Measurements from ENCODE around the gene ETF1.
"Not testable (repeated sequence)": the region's sequence is repeated elsewhere in the genome, so short reads cannot be mapped to it uniquely, and the experiment has no call there.

The ETF1 gene

GRCh38 chr5:138515556-138516245 is 27.3 kb downstream of the ETF1 start:
- H3K4me1 ChIP-seq (ENCODE audit: control insufficient read depth, insufficient read depth, low read length): no peaks in the 10 kb centered on the region
- no peaks in the 10 kb centered on the region for H3K9me3 ChIP-seq (ENCODE audit: control insufficient read depth, insufficient read depth, low read length)
- H3K9ac ChIP-seq (ENCODE audit: low read depth, low read length): no peak overlapping the region
- no peaks in the 10 kb centered on the region for H3K27me3 ChIP-seq (ENCODE audit: control insufficient read depth, insufficient read depth, low read length)
- H3K4me3 ChIP-seq (ENCODE audit: low read depth, low read length): no peak overlapping the region
- peaks cover 20% of the 10 kb centered on the region for H3K36me3 ChIP-seq (ENCODE audit: control insufficient read depth, insufficient read depth, low read length)

- Histone ChIP-seq H3K36me3 (ENCODE audit: control insufficient read depth, insufficient read depth, low read length) (peaks cover 26% of the 10 kb centered on the region), H3K9ac (ENCODE audit: low read depth, low read length) (no peak overlapping the region), H3K9me3 (ENCODE audit: control insufficient read depth, insufficient read depth, low read length) (no peaks in the 10 kb centered on the region), H3K4me3 (ENCODE audit: low read depth, low read length) (no peak overlapping the region), H3K27me3 (ENCODE audit: control insufficient read depth, insufficient read depth, low read length) (no peaks in the 10 kb centered on the region), H3K4me1 (ENCODE audit: control insufficient read depth, insufficient read depth, low read length) (no peaks in the 10 kb centered on the region)
Measured at GRCh38 chr5:138514021-138514420, 29.0 kb downstream of the ETF1 start.

- no peaks in the 10 kb centered on the region for H3K9me3 ChIP-seq (ENCODE audit: control insufficient read depth, insufficient read depth, low read length)
- no peaks in the 10 kb centered on the region for H3K4me1 ChIP-seq (ENCODE audit: control insufficient read depth, insufficient read depth, low read length)
- H3K36me3 ChIP-seq (ENCODE audit: control insufficient read depth, insufficient read depth, low read length): peaks cover 36% of the 10 kb centered on the region
- H3K27me3 ChIP-seq (ENCODE audit: control insufficient read depth, insufficient read depth, low read length): no peaks in the 10 kb centered on the region
- no peak overlapping the region for H3K9ac ChIP-seq (ENCODE audit: low read depth, low read length)
- H3K4me3 ChIP-seq (ENCODE audit: low read depth, low read length): no peak overlapping the region
Measured at GRCh38 chr5:138508958-138509357, 34.1 kb downstream of the ETF1 start.

GRCh38 chr5:138507485-138507884 is 35.6 kb downstream of the ETF1 start:
- peaks cover 32% of the 10 kb centered on the region for H3K36me3 ChIP-seq (ENCODE audit: control insufficient read depth, insufficient read depth, low read length)
- not testable (repeated sequence) for H3K9me3 ChIP-seq (ENCODE audit: control insufficient read depth, insufficient read depth, low read length); H3K9ac ChIP-seq (ENCODE audit: low read depth, low read length); H3K27me3 ChIP-seq (ENCODE audit: control insufficient read depth, insufficient read depth, low read length); H3K4me3 ChIP-seq (ENCODE audit: low read depth, low read length); H3K4me1 ChIP-seq (ENCODE audit: control insufficient read depth, insufficient read depth, low read length)

GRCh38 chr5:138506370-138507306 is 36.4 kb downstream of the ETF1 start:
- Histone ChIP-seq H3K9me3 (ENCODE audit: control insufficient read depth, insufficient read depth, low read length) (no peaks in the 10 kb centered on the region), H3K36me3 (ENCODE audit: control insufficient read depth, insufficient read depth, low read length) (peaks cover 28% of the 10 kb centered on the region), H3K27me3 (ENCODE audit: control insufficient read depth, insufficient read depth, low read length) (no peaks in the 10 kb centered on the region), H3K4me3 (ENCODE audit: low read depth, low read length) (no peak overlapping the region), H3K9ac (ENCODE audit: low read depth, low read length) (no peak overlapping the region), H3K4me1 (ENCODE audit: control insufficient read depth, insufficient read depth, low read length) (no peaks in the 10 kb centered on the region)

GRCh38 chr5:138504799-138505198 is 38.2 kb downstream of the ETF1 start:
- H3K4me3 ChIP-seq (ENCODE audit: low read depth, low read length): no peak overlapping the region
- H3K9me3 ChIP-seq (ENCODE audit: control insufficient read depth, insufficient read depth, low read length): no peaks in the 10 kb centered on the region
- H3K27me3 ChIP-seq (ENCODE audit: control insufficient read depth, insufficient read depth, low read length): no peaks in the 10 kb centered on the region
- H3K9ac ChIP-seq (ENCODE audit: low read depth, low read length): no peak overlapping the region
- peaks cover 20% of the 10 kb centered on the region for H3K36me3 ChIP-seq (ENCODE audit: control insufficient read depth, insufficient read depth, low read length)
- no peaks in the 10 kb centered on the region for H3K4me1 ChIP-seq (ENCODE audit: control insufficient read depth, insufficient read depth, low read length)

- Histone ChIP-seq H3K36me3 (ENCODE audit: control insufficient read depth, insufficient read depth, low read length) (peaks cover 13% of the 10 kb centered on the region), H3K9me3 (ENCODE audit: control insufficient read depth, insufficient read depth, low read length) (no peaks in the 10 kb centered on the region), H3K4me1 (ENCODE audit: control insufficient read depth, insufficient read depth, low read length) (no peaks in the 10 kb centered on the region), H3K27me3 (ENCODE audit: control insufficient read depth, insufficient read depth, low read length) (no peaks in the 10 kb centered on the region), H3K4me3 (ENCODE audit: low read depth, low read length) (no peak overlapping the region), H3K9ac (ENCODE audit: low read depth, low read length) (no peak overlapping the region)
Measured at GRCh38 chr5:138503487-138504270, 39.4 kb downstream of the ETF1 start.

GRCh38 chr5:138502521-138502920 is 40.5 kb downstream of the ETF1 start:
- Histone ChIP-seq H3K4me3 (ENCODE audit: low read depth, low read length) (no peak overlapping the region), H3K9me3 (ENCODE audit: control insufficient read depth, insufficient read depth, low read length) (no peaks in the 10 kb centered on the region), H3K36me3 (ENCODE audit: control insufficient read depth, insufficient read depth, low read length) (peaks cover 2% of the 10 kb centered on the region), H3K4me1 (ENCODE audit: control insufficient read depth, insufficient read depth, low read length) (no peaks in the 10 kb centered on the region), H3K27me3 (ENCODE audit: control insufficient read depth, insufficient read depth, low read length) (no peaks in the 10 kb centered on the region), H3K9ac (ENCODE audit: low read depth, low read length) (no peak overlapping the region)

- H3K4me1 ChIP-seq (ENCODE audit: control insufficient read depth, insufficient read depth, low read length): no peaks in the 10 kb centered on the region
- no peaks in the 10 kb centered on the region for H3K27me3 ChIP-seq (ENCODE audit: control insufficient read depth, insufficient read depth, low read length)
- no peaks in the 10 kb centered on the region for H3K36me3 ChIP-seq (ENCODE audit: control insufficient read depth, insufficient read depth, low read length)
- no peak overlapping the region for H3K4me3 ChIP-seq (ENCODE audit: low read depth, low read length)
- no peak overlapping the region for H3K9ac ChIP-seq (ENCODE audit: low read depth, low read length)
- H3K9me3 ChIP-seq (ENCODE audit: control insufficient read depth, insufficient read depth, low read length): no peaks in the 10 kb centered on the region
Measured at GRCh38 chr5:138502121-138502520, 40.9 kb downstream of the ETF1 start.

- H3K4me3 ChIP-seq (ENCODE audit: low read depth, low read length): no peak overlapping the region
- no peaks in the 10 kb centered on the region for H3K4me1 ChIP-seq (ENCODE audit: control insufficient read depth, insufficient read depth, low read length)
- H3K36me3 ChIP-seq (ENCODE audit: control insufficient read depth, insufficient read depth, low read length): no peaks in the 10 kb centered on the region
- no peaks in the 10 kb centered on the region for H3K27me3 ChIP-seq (ENCODE audit: control insufficient read depth, insufficient read depth, low read length)
- H3K9ac ChIP-seq (ENCODE audit: low read depth, low read length): no peak overlapping the region
- H3K9me3 ChIP-seq (ENCODE audit: control insufficient read depth, insufficient read depth, low read length): no peaks in the 10 kb centered on the region
Measured at GRCh38 chr5:138498376-138498775, 44.7 kb downstream of the ETF1 start.

GRCh38 chr5:138495351-138495750 is 47.7 kb downstream of the ETF1 start:
- no peak overlapping the region for H3K9ac ChIP-seq (ENCODE audit: low read depth, low read length)
- H3K9me3 ChIP-seq (ENCODE audit: control insufficient read depth, insufficient read depth, low read length): no peaks in the 10 kb centered on the region
- H3K36me3 ChIP-seq (ENCODE audit: control insufficient read depth, insufficient read depth, low read length): no peaks in the 10 kb centered on the region
- H3K4me3 ChIP-seq (ENCODE audit: low read depth, low read length): no peak overlapping the region
- no peaks in the 10 kb centered on the region for H3K4me1 ChIP-seq (ENCODE audit: control insufficient read depth, insufficient read depth, low read length)
- peaks cover 18% of the 10 kb centered on the region for H3K27me3 ChIP-seq (ENCODE audit: control insufficient read depth, insufficient read depth, low read length)
